ENCODE data around the gene RAC2. TPM values are rescaled to one million over a fixed set of nuclear protein-coding genes. Genes with fewer than 3 reads are reported as not detected.

RAC2 gene
- total and polyA plus RNA-seq, 11 donors = 1.3 to 60.5 (median 3.8) TPM

GRCh38 chr22:37226514-37226913 lies 17.6 kb downstream of the RAC2 start:
- Histone ChIP-seq H3K9me3 (peaks cover 0 to 3% (median 0%) of the 10 kb centered on the region in 12 donors), H3K27ac (no peak overlapping the region), H3K4me3 (no peak overlapping the region), H3K36me3 (peaks cover 0 to 28% (median 0%) of the 10 kb centered on the region in 9 donors), H3K27me3 (peaks cover 0 to 17% (median 0%) of the 10 kb centered on the region in 9 donors), H3K4me1 (peaks cover 0 to 76% (median 0%) of the 10 kb centered on the region in 12 donors)
- intact Hi-C loops (cut with DNase I) = no loop called here
- no peak for ATAC-seq
- WGBS, 4 donors = 80 to 91% (median 84%) methylated on average over 13 to 14 of the region's 14 CpGs
- DNase-seq = no peak
- TF ChIP-seq POLR2A (IDR thresholded peaks at IDR 0.05) (no peak), CTCF (IDR thresholded peaks at IDR 0.05) (no peak)

GRCh38 chr22:37226087-37226486 lies 18.0 kb downstream of the RAC2 start:
- TF ChIP-seq POLR2A (IDR thresholded peaks at IDR 0.05) (no peak), CTCF (IDR thresholded peaks at IDR 0.05) (no peak)
- Histone ChIP-seq H3K27ac (no peak overlapping the region), H3K4me1 (peaks cover 0 to 75% (median 0%) of the 10 kb centered on the region in 12 donors), H3K27me3 (peaks cover 0 to 14% (median 0%) of the 10 kb centered on the region in 9 donors), H3K9me3 (peaks cover 0 to 3% (median 0%) of the 10 kb centered on the region in 12 donors), H3K4me3 (no peak overlapping the region), H3K36me3 (peaks cover 0 to 28% (median 0%) of the 10 kb centered on the region in 9 donors)
- ATAC-seq (no peak), DNase-seq (peak in 1 of 5 donors; percentile 31)
- 81 to 92% (median 87%) methylated on average over 4 of the region's 4 CpGs for WGBS, 4 donors
- intact Hi-C loops (cut with DNase I) = no loop called here

- peaks cover 0 to 28% (median 0%) of the 10 kb centered on the region in 9 donors for H3K36me3 ChIP-seq
- no peak for TF ChIP-seq CTCF (IDR thresholded peaks at IDR 0.05)
- TF ChIP-seq POLR2A (IDR thresholded peaks at IDR 0.05) = no peak
- H3K4me1 ChIP-seq = peaks cover 0 to 75% (median 0%) of the 10 kb centered on the region in 12 donors
- peak in 1 of 5 donors; percentile 49 for DNase-seq
- H3K4me3 ChIP-seq = no peak overlapping the region
- H3K27me3 ChIP-seq = peaks cover 0 to 13% (median 3%) of the 10 kb centered on the region in 9 donors
- WGBS, 4 donors = 59 to 72% (median 64%) methylated on average over 8 of the region's 8 CpGs
- no peak overlapping the region for H3K27ac ChIP-seq
- H3K9me3 ChIP-seq = peaks cover 0 to 3% (median 0%) of the 10 kb centered on the region in 12 donors
- no peak for ATAC-seq
- intact Hi-C loops (cut with DNase I) = no loop called here
Observed at GRCh38 chr22:37225481-37225880, 18.6 kb downstream of the RAC2 start.

- WGBS, 4 donors = 59 to 67% (median 66%) methylated on average over 8 of the region's 8 CpGs
- DNase-seq (peak in 1 of 5 donors; percentile 11), ATAC-seq (no peak)
- H3K4me1 ChIP-seq = peaks cover 0 to 75% (median 0%) of the 10 kb centered on the region in 12 donors
- H3K9me3 ChIP-seq = peaks cover 0 to 3% (median 0%) of the 10 kb centered on the region in 12 donors
- no peak overlapping the region for H3K4me3 ChIP-seq
- TF ChIP-seq POLR2A (IDR thresholded peaks at IDR 0.05) = no peak
- peak overlapping the region in 1 of 12 donors; percentile 76 for H3K27ac ChIP-seq
- peaks cover 0 to 9% (median 3%) of the 10 kb centered on the region in 9 donors for H3K27me3 ChIP-seq
- peaks cover 0 to 28% (median 0%) of the 10 kb centered on the region in 9 donors for H3K36me3 ChIP-seq
- intact Hi-C loops (cut with DNase I) = no loop called here
Observed at GRCh38 chr22:37224757-37225420, 19.2 kb downstream of the RAC2 start.
